ENCODE measurements around the gene MROH8.

The MROH8 gene

GRCh38 chr20:37201827-37202162 is 22.4 kb upstream of the MROH8 start:
- Histone ChIP-seq H4K20me1 (ENCODE audit: insufficient read depth, low read length) (0 out of 2 replicates have a peak, but pooled peaks cover 3% of the 10 kb centered on the region), H3F3A (ENCODE audit: insufficient read depth, low read length) (no peaks in the 10 kb centered on the region), H3K4me2 (ENCODE audit: low read length) (no peak overlapping the region), H3K9me3 (ENCODE audit: low read length) (no peaks in the 10 kb centered on the region), H3K79me2 (ENCODE audit: insufficient read depth, low read length) (peaks cover 8% of the 10 kb centered on the region), H3K36me3 (ENCODE audit: insufficient read depth, low read length) (peaks cover 94% of the 10 kb centered on the region), H3K4me3 (ENCODE audit: low read depth, low read length, poor library complexity, severe bottlenecking) (no peak overlapping the region), H3K4me1 (ENCODE audit: insufficient read depth, low read length, severe bottlenecking) (no peaks in the 10 kb centered on the region), H3K9ac (ENCODE audit: low read length) (no peak overlapping the region), H3K9me2 (ENCODE audit: low read depth, low read length) (no peaks in the 10 kb centered on the region), H3K27me3 (ENCODE audit: insufficient read depth, low read length) (no peaks in the 10 kb centered on the region), H3K27ac (ENCODE audit: low read depth, low read length, poor library complexity, severe bottlenecking) (no peak overlapping the region), H2AFZ (ENCODE audit: low read length) (no peak overlapping the region)
- no peak for TF ChIP-seq EZH2 (IDR thresholded peaks at IDR 0.05; ENCODE audit: borderline replicate concordance, low read length)
- no peak for TF ChIP-seq CTCF (IDR thresholded peaks at IDR 0.05; ENCODE audit: low read length)

- TF ChIP-seq EZH2 (IDR thresholded peaks at IDR 0.05; ENCODE audit: borderline replicate concordance, low read length) (no peak), CTCF (IDR thresholded peaks at IDR 0.05; ENCODE audit: low read length) (no peak)
- Histone ChIP-seq H3K4me3 (ENCODE audit: low read depth, low read length, poor library complexity, severe bottlenecking) (no peak overlapping the region), H3K9me3 (ENCODE audit: low read length) (no peaks in the 10 kb centered on the region), H3F3A (ENCODE audit: insufficient read depth, low read length) (no peaks in the 10 kb centered on the region), H3K9ac (ENCODE audit: low read length) (no peak overlapping the region), H3K27me3 (ENCODE audit: insufficient read depth, low read length) (no peaks in the 10 kb centered on the region), H2AFZ (ENCODE audit: low read length) (no peak overlapping the region), H4K20me1 (ENCODE audit: insufficient read depth, low read length) (0 out of 2 replicates have a peak, but pooled peaks cover 3% of the 10 kb centered on the region), H3K79me2 (ENCODE audit: insufficient read depth, low read length) (peaks cover 13% of the 10 kb centered on the region), H3K36me3 (ENCODE audit: insufficient read depth, low read length) (peaks cover 94% of the 10 kb centered on the region), H3K27ac (ENCODE audit: low read depth, low read length, poor library complexity, severe bottlenecking) (no peak overlapping the region), H3K9me2 (ENCODE audit: low read depth, low read length) (no peaks in the 10 kb centered on the region), H3K4me1 (ENCODE audit: insufficient read depth, low read length, severe bottlenecking) (no peaks in the 10 kb centered on the region), H3K4me2 (ENCODE audit: low read length) (no peak overlapping the region)
Observed at GRCh38 chr20:37200926-37201826, 21.8 kb upstream of the MROH8 start.

- Histone ChIP-seq H3K36me3 (ENCODE audit: insufficient read depth, low read length) (peaks cover 86% of the 10 kb centered on the region), H3K4me2 (ENCODE audit: low read length) (no peak overlapping the region), H3K9ac (ENCODE audit: low read length) (no peak overlapping the region), H3F3A (ENCODE audit: insufficient read depth, low read length) (no peaks in the 10 kb centered on the region), H3K9me2 (ENCODE audit: low read depth, low read length) (no peaks in the 10 kb centered on the region), H3K4me3 (ENCODE audit: low read depth, low read length, poor library complexity, severe bottlenecking) (no peak overlapping the region), H3K27me3 (ENCODE audit: insufficient read depth, low read length) (no peaks in the 10 kb centered on the region), H3K79me2 (ENCODE audit: insufficient read depth, low read length) (peaks cover 18% of the 10 kb centered on the region), H2AFZ (ENCODE audit: low read length) (no peak overlapping the region), H3K27ac (ENCODE audit: low read depth, low read length, poor library complexity, severe bottlenecking) (no peak overlapping the region), H4K20me1 (ENCODE audit: insufficient read depth, low read length) (0 out of 2 replicates have a peak, but pooled peaks cover 3% of the 10 kb centered on the region), H3K9me3 (ENCODE audit: low read length) (no peaks in the 10 kb centered on the region), H3K4me1 (ENCODE audit: insufficient read depth, low read length, severe bottlenecking) (no peaks in the 10 kb centered on the region)
- TF ChIP-seq EZH2 (IDR thresholded peaks at IDR 0.05; ENCODE audit: borderline replicate concordance, low read length) (no peak), CTCF (IDR thresholded peaks at IDR 0.05; ENCODE audit: low read length) (no peak)
Observed at GRCh38 chr20:37200376-37200775, 21.0 kb upstream of the MROH8 start.

Data from OCI-LY1 (cell line).